Measurements from ENCODE around the gene DLGAP3.

DNA sequence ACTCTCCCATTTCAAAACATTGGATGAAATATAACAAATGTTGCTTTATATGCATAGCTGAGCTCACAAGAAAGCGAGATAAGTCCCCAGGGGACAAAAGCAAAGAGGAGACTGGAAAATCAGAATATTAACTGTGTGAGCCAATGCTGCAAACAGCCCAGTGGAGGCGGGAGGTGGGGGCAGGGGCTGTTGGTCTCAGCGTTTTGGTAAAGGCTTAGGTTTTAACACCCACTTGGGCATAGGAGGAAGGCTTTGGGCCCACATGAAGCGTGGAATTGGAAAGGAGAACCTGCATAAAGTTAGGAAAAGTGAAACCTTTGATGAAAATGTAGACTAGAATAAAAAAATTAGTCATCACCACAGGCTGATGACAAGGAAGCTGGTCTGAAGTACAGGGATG lies 39.7 kb downstream of the DLGAP3 start:
- TF ChIP-seq, protein P1, sequence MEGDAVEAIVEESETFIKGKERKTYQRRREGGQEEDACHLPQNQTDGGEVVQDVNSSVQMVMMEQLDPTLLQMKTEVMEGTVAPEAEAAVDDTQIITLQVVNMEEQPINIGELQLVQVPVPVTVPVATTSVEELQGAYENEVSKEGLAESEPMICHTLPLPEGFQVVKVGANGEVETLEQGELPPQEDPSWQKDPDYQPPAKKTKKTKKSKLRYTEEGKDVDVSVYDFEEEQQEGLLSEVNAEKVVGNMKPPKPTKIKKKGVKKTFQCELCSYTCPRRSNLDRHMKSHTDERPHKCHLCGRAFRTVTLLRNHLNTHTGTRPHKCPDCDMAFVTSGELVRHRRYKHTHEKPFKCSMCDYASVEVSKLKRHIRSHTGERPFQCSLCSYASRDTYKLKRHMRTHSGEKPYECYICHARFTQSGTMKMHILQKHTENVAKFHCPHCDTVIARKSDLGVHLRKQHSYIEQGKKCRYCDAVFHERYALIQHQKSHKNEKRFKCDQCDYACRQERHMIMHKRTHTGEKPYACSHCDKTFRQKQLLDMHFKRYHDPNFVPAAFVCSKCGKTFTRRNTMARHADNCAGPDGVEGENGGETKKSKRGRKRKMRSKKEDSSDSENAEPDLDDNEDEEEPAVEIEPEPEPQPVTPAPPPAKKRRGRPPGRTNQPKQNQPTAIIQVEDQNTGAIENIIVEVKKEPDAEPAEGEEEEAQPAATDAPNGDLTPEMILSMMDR (IDR thresholded peaks at IDR 0.05), result no peak
- TF ChIP-seq POLR2A (IDR thresholded peaks at IDR 0.05) (no peak), EP300 (IDR thresholded peaks at IDR 0.05) (no peak)

All from ovary (tissue), 3 donors.